PFSK-1 (cell line): ENCODE measurements around the gene NCKIPSD.

Source experiments
- POLR2AphosphoS5 ChIP-seq: IDR thresholded peaks from 2 replicates; pipeline ENCODE4 v1.6.1; 2012; ENCODE audit warnings: low read depth, mild to moderate bottlenecking, control low read depth, low read length, moderate library complexity
- SIN3A ChIP-seq: IDR thresholded peaks from 2 replicates; pipeline ENCODE4 v1.6.1; 2012; ENCODE audit warnings: mild to moderate bottlenecking, low read length, moderate library complexity, borderline replicate concordance; ENCODE audit not compliant: insufficient read depth

- TF ChIP-seq SIN3A (no peak), POLR2AphosphoS5 (no peak)
Observed at GRCh38 chr3:48633743-48634142, 52.0 kb downstream of the NCKIPSD start.
